Embryonic facial prominence (tissue), 1 donor: ENCODE data around the gene SCN10A.
A peak's percentile ranks its signal among the peaks of the same experiment; 100 is the strongest.

Experiments
- DNase-seq: peaks from one replicate; pipeline ENCODE4 v3.0.0-alpha.2; 2016; ENCODE audit errors: extremely low spot score

Gene SCN10A

GRCh38 chr3:38816026-38816425, at the start of gene SCN10A:
Gene SCN10A, minus strand, starts transcription at chr3:38816217. Its CDS starts 22,207 bp downstream, at chr3:38794010.
- DNase-seq = no peak

- no peak for DNase-seq
Observed at GRCh38 chr3:38853011-38853410, 37.0 kb upstream of the SCN10A start.

DNA sequence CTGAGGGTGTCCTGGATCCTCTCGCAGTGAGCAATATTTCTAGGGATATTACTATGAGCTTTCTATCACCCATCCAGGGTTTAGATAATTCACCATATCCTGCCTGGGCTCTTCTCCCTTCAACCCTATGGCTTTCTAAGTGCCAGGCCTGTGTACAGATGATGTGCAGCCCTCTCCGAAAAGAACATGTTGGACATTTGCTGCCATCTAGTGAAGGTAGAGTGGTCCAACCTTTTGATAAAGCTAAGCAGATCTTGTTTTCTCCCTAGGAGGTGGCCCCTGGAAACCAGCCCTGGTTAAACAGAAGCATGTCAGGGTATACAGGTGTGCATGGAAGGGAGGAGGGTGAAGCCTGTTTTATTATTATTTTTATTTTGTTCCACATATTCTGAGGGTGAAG, 27.9 kb upstream of the SCN10A start:
- no peak for DNase-seq

- DNase-seq = no peak
Observed at GRCh38 chr3:38842266-38842965, 26.4 kb upstream of the SCN10A start.

- no peak for DNase-seq
Observed at GRCh38 chr3:38840987-38841386, 25.0 kb upstream of the SCN10A start.

- no peak for DNase-seq
Observed at GRCh38 chr3:38837358-38837757, 21.3 kb upstream of the SCN10A start.

GRCh38 chr3:38836561-38836960, 20.5 kb upstream of the SCN10A start:
- DNase-seq = no peak

GRCh38 chr3:38835939-38836338, 19.9 kb upstream of the SCN10A start:
- no peak for DNase-seq

GRCh38 chr3:38834717-38835116, 18.7 kb upstream of the SCN10A start:
- DNase-seq = no peak

GRCh38 chr3:38834110-38834509, 18.1 kb upstream of the SCN10A start:
- no peak for DNase-seq

GRCh38 chr3:38829404-38829803, 13.4 kb upstream of the SCN10A start:
- no peak for DNase-seq

- DNase-seq = no peak
Observed at GRCh38 chr3:38828681-38829080, 12.7 kb upstream of the SCN10A start.

DNA sequence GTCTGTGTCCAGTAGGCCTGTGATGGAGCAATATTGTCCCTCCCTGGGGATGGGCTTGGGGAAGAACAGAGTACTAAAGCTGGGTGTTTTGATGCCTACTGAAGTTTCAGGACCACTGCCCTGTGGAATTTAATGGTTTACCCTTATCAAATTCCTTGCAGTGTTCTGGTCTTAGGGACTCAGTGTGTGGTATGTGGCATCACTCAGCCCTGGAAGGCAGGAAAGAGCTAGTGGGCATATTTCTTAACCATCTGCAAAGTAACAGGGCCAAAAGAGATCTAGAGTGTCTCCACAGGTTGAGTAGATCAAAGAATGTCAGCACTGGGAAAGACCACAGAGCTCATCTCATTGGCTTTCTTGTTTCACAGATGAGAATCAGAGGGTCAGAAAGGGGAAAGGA, 11.8 kb upstream of the SCN10A start:
- no peak for DNase-seq

- no peak for DNase-seq
Observed at GRCh38 chr3:38826001-38826400, 10.0 kb upstream of the SCN10A start.

GRCh38 chr3:38824349-38824748, 8.3 kb upstream of the SCN10A start:
- DNase-seq = no peak

GRCh38 chr3:38823722-38824121, 7.7 kb upstream of the SCN10A start:
- DNase-seq = no peak

DNA sequence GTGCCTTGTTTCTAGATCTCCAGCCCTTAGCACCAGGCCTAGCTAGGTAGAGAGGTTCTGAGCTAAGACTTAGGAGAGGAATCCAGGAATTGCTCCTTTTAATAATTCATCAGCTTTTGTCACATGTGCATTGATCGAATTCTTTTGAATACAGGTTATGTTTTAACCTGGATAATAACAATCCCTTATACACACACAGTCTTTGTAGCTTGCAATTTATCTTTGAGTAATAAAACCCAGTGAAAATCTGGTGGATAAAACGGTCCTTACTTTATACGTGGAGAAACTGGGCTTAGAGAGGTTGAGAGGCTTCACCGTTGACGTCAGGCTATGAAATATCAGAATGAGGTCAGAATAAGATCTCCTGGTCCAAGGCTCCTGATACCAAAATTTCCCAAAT, 7.2 kb upstream of the SCN10A start:
- no peak for DNase-seq

- no peak for DNase-seq
Observed at GRCh38 chr3:38811822-38812221, 4.2 kb downstream of the SCN10A start.

DNA sequence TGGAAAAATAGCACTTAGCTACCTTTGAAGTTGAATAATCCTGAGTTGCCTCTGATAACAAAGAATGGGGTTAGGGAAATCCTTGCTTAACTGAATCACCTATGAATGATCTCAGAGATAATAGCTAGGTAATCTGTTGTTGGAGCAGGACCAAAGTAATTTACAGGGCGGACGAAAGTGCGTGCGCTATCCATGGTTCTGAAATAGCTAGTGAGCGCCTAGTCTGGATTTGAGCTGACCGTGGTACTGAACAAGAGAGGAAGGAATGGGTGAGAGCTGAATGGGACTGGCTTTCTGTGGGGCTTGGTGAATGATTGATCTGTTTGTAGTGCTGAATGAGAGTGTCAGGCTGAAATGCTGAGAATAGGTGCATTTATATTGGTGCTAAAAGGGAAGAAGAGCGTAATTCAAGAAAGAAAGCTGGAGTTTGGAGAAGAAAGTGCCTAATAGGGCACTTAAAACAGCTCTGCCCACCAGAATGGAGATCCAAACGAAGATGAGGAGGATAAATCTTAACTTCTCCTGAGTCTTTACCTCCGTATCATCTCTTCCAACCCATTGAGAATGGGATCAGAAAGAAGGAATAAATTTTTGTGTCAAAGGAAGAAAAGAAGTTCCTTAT, 10.1 kb downstream of the SCN10A start:
- DNase-seq = peak; percentile 42

GRCh38 chr3:38805004-38805403, 11.0 kb downstream of the SCN10A start:
- DNase-seq = no peak

- no peak for DNase-seq
Observed at GRCh38 chr3:38800511-38800910, 15.5 kb downstream of the SCN10A start.

DNA sequence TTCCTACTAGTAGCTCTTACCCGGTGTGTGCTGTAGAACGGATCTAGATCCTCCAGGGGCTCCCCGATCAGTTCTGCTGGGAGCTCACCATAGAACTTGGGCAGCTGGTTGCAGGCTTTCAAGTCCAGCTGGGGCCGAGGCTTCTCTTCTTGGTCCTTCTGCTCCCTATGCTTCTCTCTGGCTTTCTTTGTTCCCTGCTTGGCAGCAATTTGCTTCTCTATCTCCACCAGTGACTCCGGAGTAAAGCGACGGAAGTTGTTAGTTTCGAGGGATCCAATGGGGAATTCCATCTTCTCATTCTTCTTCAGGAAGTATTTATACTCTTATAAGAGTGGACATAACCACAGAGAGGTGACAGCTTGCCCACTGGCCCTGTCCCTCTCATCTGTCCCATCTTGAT, 22.3 kb downstream of the SCN10A start:
- no peak for DNase-seq

- DNase-seq = no peak
Observed at GRCh38 chr3:38792983-38793382, 23.0 kb downstream of the SCN10A start.

GRCh38 chr3:38782148-38782547, 33.9 kb downstream of the SCN10A start:
- no peak for DNase-seq
